Measurements from ENCODE around the gene SDR39U1.

DNA sequence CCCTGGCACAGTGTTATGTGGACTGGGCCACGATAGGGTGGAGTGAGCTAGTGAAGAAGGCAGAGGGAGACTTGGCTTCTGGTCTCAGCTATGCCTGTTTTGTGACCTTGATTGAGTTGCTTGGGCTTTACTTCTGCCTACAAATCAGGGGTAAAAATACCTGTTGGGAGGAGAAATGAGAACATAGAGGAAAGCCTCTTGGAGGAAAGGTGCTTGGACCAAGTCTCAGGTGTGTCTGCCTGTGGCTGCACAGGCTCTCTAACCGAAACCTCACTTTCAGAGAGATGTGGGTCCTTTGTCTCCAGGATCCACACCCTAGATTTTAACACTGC lies 4.9 kb downstream of the SDR39U1 start:
- TF ChIP-seq EZH2 (IDR thresholded peaks at IDR 0.05) (no peak), POLR2AphosphoS5 (IDR thresholded peaks at IDR 0.05; ENCODE audit: borderline replicate concordance, low read depth, low read length) (0 out of 2 replicates have a peak, but pooled peaks have one; percentile 22)
